ENCODE data around the gene GTF2F1.
"Not testable (repeated sequence)": the region's sequence is repeated elsewhere in the genome, so short reads cannot be mapped to it uniquely, and the experiment has no call there.

The GTF2F1 gene

DNA sequence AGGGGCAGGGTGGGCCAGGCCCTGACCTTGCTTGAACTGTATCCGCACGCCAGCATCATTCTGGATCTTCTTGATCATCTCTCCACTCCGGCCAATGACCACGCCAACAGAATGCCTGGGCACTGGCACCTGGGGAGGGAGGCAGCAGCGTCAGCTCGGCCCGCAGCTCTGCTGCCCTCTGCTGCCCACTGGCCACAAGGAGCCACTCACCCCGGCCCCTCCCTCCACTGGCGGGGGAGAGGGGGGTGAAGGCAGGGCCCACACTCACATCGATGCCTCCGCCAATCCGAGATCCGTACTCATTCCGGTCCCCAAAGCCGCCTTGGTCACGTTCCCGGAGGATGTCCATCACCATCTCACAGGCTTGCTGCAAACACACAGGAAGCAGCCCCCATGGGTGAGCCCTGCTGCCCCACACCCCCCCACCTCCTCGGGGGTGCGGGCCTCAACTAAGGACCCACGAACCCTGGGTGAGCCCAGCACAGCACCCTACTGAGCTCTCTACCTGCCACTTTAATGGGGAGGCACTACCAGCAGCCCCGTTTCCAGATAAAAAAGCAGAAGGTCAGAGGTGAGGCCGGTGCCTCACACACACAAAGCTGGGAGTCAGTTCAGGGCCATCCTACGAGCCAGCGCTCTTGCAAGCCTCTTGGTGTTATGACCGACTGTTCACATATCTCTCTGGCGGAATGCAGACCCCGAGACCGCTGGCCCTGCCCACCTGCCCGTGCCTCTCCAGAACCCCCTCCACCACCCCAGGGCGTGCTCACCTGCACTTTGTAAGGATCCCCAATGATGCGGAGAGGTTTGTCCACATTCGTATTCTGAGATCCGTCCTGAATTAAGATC, 25.0 kb upstream of the GTF2F1 start:
- no peak for DNase-seq (ENCODE audit: low spot score)

DNA sequence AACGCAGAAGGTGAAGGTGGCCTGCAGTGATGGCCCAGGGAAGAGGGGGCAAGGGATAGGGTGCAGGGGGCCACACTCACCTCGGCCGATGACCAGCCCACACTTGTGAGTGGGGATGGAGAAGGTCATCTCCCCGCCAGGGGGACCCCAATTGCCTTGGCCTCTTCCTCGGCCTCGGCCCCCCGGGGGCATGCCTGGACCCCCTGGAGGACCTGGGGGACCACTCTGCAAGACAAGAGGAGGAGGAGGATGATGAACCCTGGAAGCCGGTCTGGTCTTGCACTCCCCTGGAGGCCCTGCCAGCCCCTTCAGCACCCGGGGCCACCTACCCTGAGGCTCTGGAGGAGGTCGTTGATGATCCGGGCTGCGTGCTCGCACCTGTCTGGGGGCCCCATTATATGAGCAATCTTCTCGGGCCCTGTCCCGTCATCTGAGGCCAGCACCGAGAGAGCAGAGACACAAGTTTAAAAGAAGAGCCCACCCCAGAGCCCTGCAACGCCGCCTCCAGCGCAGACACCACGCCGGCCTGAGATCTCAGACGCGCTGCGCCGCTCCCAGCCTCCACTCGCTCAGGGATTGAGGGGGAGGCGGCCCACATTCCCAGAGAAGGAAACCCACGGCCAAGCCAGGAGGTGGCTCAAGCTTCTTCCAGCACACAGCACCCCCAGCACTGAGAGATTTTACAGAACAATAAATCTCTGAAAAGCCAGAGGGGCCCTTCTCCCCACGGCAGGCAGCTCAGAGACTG, 23.9 kb upstream of the GTF2F1 start:
- DNase-seq (ENCODE audit: low spot score), result no peak

DNA sequence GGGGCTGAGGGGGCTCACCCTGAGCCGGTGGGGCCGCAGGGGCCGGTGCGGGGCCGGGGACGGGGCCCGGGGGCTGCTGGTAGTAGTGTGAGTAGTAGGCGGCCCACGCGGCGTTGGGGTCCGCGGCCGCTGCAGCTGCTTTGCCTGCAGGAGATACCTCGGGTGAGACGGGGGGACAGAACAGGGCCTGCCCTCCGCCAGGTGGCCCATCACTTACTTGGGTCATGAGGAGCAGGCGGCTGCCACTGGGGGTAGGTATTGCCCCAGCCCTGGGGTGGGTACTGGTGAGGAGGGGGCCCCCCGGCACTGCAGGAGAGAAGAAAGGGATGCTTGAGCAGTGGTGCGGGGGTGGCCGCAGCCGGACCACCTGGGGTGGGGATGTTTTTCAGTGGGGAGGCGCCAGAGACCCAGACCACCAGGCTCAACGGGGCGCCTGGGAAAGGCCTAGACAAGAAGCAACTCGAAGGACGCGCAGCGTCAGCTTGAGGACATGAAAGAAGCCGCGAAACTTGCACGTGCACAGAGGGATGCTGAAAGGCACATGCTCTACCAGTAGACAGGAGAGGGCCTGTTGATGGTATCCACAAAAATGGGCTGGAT, 22.7 kb upstream of the GTF2F1 start:
- no peak for DNase-seq (ENCODE audit: low spot score)

DNA sequence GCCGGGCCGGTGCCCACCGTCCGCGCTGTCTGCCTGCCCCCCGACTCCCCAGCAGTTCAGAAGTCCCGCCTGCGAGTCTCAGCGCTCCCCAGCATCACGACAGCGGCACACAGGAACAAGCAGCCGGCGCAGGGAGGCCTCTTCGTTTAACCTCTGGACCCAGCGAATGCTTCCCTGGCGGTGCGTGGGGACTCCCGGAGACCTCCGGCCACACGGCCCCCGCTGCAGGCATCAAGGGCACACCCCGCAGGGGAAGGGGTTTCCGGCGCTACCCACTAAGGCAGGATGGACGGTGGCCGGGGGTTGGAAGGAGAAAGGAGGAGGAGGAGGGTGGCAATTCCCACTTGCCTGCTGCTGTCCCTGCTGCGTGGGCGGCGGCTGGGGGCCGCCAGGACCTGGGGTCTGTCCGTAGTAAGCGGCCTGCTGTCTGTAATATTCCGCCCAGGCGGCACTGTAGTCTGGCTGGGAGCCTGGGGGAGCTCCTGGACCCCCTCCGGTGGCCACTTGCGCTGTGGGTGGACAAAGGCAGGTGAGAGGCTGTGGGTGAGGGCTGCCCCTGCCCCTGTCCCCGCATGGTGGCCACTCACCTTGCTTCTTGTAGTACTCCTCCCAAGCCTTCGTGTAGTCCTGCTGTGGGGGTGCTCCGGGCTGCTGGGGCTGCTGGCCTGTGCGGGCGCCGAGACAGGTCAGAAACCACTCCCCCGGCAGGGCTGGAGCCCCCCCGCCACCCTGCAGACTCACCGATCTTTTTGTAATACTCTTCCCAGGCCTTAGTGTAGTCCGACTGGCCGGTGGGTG, 22.0 kb upstream of the GTF2F1 start:
- no peak for DNase-seq (ENCODE audit: low spot score)

DNA sequence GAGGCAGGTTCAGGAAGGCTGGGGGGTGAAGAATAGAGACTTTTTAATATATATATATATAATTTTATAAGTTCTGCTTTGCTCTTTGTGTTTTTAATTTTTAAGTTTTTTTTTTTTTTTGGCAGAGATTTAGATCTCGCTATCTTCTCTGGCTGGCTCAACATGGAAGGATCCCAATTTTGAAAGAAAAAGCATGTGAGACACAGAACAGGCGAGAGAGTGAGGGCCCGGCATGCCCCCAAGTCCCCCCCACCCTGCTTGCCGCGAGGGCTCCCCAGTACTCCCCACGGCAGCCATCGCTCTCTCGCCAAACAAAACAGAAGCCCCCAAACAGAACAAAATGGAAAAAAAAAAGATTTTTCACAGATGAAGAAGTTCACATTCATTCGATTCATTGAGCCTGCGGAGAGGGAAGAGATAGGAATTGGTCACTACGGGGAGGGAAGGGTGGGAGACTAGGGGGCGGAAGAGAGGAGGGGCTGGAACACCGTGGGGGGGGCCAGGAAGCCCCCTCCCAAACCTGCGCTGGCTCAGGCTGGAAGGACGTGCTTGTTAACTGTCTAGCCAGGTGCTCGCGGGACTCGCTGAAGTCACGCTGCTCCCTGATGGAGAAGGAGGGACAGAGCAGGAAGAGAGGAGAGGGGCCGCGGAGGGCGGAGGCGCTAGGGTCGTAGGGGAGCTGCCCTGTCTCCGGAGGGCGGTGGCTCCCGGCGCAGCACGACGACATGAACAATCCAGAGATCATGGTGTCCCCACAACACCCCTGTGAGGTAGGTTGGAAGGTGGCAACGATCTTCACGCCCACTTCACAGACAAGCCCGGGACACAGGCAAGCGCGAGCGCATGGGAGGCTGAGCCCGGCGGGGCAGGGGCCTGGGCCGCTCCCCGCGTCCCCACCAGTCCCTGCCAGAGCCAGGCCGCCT, 21.0 kb upstream of the GTF2F1 start:
- no peak for DNase-seq (ENCODE audit: low spot score)

DNA sequence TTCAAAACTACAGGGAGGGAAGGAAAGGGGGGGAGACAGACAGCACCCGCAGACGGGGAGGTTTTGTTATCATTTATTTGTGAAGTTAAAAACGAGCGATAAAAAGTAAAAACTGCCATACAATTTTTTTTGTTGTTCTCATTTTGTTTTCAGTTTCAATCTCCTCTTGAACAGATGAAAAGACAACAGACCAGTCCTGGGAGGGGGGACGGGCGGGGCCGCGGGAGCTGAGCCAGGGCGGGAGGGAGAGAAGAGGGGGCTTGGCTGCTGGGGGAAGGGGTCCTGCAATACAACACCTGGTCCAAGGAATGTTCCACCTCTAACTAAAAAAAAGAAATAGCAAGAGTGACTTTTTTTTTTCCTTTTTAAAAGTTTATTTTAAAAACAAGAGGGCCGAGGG, 20.3 kb upstream of the GTF2F1 start:
- no peak for DNase-seq (ENCODE audit: low spot score)

DNA sequence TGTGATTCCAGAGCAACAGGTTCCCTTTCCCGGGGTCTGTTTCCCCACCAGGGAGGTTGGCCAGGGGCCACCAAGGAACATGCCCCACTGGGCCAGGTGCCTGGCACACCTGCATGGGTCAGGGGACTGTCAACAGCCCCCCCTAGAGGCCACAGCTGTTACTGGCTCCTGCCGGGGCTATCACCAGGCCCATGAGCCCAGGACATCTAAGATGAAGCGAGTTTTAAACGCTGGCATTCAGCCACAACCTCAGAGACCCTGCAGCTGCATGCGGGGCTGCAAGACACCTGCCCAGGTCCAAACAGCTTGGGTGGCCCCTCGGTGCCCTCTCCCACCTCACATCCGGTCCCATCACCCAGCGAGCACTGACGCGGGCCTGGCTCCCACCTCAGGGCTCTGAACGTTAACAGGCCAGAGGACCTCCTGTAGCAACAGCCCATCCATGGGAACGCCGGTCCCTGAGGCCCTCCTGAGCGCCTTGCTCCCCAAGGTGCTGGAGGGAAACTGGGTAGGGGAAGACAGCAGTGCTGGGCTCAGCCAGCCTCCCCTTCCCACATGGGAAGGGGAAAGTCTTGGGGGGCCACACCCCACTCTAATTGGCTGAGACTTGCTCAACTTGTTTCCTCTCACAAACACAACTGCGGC, 19.6 kb upstream of the GTF2F1 start:
- no peak for DNase-seq (ENCODE audit: low spot score)

DNA sequence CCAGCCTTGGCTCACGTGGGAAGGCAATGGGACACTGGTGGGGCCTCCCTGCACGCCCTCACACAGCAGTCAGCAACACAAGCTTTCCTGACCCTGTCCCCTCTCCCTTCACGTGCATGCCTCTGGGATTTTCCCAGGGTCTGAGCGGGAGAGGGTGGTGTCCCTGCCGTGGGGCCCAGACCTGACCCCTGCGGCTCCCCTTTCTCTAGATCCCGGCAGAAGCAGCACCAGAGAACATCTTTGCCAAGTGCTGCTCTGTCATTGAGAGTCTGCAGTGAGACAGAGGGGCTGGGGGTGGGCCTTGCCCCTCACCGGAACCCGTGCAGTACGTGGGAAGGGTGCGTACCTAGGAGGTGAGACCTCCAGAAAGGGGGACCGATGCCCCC, 19.1 kb upstream of the GTF2F1 start:
- DNase-seq (ENCODE audit: low spot score), result no peak

DNA sequence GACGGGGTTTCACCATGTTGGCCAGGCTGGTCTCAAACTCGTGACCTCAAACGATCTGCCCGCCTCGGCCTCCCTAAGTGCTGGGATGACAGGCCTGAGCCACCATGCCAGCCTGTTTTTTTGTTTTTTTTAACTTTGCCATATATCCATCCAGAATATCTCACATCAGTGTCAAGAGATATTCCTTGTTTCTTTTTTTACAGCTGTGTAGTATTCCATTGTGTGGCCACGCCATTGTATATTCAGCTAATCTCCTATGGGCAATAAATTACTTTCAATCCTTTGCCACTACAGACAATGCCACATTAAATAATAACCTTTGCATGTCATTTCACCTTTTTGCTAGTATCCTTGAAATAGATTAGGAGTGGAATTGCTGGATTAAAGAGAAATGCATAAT, 16.4 kb upstream of the GTF2F1 start:
- no peak for DNase-seq (ENCODE audit: low spot score)

DNA sequence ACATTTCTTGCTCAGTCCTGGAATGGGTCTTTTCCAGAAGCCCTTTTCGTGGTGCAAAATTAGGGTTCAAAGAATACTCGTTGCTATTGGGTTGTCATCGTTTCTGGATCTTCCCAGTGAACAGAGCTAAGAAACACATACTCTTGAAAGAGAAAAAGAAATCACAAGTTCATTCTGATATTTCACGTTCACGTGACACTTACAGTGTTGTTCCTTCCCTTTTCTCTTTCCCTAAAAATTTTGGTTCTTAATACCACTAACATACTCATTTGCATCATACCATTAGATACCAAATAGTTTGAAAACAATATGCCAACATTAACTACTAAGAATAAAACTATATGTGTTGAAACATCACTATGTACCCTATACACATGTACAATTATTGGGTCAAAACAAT, 13.4 kb upstream of the GTF2F1 start:
- DNase-seq (ENCODE audit: low spot score), result no peak

DNA sequence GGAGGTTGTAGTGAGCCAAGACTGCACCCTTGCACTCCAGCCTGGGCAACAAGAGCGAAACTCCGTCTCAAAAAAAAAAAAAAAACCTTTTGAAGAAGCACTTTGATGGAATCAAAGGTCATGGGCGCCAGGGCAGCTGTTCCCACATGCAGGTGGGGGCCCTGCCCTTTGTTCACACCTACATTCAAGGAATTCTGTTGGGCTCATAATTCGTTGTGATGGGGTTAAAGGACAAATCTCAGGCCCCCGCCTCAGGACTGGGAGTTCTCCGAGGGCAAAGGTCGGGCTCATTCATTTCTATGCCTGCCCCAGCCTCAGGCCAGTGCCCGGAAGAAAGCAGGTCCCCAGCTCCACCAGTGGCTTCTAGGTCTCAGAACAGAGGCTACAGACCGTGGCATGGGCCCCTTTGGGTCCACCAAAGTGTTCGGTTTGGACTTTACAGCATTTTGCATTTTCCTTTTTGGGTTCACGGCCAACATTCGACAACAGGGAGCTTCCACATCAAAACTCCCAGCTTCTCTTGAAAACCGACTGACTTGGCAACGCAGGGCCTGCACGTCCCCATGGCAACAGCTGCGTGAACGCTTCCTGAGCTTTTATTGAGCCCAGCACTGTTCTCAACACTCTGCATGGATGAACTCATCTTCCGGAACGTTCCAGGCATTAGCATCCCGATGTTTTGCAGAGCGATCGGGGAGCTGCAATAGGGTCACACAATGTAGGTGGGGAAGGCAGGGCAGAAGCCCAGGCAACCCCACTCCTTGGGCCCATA, 10.1 kb upstream of the GTF2F1 start:
- peak; percentile 60 for DNase-seq (ENCODE audit: low spot score)

DNA sequence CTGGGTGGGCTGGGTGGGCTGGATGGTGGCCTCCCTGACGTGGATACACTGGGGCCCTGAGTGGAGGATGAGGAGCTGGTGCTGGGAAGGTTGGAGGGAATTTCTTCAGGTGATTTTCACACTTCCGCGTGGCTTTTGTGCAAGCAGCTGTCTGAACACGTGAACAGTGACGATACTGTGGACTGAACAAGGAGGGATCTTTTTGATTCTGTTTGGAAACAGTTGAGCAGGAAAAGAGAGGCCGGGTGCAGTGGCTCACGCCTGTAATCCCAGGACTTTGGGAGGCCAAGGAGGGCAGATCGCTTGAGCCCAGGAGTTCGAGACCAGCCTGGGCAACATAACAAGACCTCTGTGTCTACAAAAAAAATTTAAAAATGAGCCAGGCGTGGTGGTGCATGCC, 9.1 kb upstream of the GTF2F1 start:
- no peak for DNase-seq (ENCODE audit: low spot score)

DNA sequence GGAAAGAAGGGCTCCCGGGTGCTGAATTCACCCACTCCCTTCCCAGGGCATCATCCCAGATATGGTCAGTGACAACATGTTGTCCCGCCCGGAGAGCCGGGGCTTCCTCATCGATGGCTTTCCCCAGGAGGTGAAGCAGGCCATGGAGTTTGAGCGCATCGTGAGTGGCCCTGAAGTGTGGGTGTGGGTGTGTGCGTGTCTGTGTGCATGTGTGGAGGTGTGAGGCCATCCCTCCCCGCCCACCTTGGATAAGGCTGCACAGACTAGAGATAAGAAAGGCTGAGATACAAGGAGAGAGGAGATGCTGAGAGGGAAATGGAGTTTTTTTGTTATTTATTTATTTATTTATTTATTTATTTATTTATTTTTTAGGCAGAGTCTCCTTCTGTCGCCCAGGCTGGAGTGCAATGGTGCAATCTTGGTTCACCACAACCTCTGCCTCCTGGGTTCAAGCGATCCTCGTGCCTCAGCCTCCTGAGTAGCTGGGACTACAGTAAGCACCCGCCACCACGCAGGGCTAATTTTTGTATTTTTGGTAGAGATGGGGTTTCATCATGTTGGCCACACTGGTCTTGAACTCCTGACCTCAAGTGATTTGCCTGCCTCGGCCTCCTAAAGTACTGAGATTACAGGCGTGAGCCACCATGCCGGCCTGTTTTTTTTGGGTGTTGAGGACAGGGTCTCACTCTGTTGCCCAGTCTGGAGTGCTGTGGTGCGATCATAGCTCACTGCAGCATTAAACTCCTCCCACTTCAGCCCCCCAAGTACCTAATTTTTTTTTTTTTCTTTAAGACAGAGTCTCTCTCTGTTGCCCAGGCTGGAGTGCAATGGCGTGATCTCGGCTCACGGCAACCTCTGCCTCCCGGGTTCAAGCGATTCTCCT, 7.3 kb upstream of the GTF2F1 start:
- DNase-seq (ENCODE audit: low spot score), result not testable (repeated sequence)

DNA sequence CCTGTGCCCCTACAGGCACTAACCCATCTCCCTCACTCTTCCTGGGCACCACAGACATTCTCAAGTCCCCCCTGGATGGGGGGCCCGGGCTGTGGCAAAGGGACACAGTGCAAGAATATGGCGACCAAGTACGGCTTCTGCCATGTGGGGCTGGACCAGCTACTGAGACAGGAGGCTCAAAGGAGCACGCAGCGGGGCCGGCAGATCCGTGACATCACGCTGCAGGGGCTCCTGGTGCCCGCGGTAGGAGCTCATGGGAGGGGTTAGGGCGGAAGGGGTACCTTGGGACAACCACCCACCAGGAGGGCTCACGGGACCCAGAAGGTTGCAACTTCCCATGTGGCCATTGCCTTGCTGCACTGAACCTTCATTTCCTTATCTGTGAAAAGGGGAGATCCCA, 3.3 kb upstream of the GTF2F1 start:
- DNase-seq (ENCODE audit: low spot score), result no peak

DNA sequence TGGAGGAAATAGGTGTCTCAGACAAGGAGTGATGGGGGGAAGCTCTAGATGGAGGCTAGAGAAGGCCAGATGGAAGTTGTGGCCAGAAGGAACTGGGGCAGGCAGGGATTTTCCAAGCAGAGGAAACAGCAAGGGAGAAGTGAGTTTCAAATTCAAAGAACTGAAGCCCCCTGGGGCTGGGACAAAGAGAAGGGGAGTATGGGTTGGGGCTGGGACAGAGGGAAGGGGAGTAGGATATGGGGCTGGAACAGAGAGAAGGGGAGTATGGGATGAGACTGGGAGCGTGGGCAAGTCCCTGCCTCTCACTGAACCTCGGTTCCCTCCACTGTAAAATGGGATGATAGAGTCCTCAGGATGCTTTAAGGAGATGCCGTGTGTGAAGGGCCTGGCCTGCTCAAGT, 1.9 kb upstream of the GTF2F1 start:
- DNase-seq (ENCODE audit: low spot score), result no peak

DNA sequence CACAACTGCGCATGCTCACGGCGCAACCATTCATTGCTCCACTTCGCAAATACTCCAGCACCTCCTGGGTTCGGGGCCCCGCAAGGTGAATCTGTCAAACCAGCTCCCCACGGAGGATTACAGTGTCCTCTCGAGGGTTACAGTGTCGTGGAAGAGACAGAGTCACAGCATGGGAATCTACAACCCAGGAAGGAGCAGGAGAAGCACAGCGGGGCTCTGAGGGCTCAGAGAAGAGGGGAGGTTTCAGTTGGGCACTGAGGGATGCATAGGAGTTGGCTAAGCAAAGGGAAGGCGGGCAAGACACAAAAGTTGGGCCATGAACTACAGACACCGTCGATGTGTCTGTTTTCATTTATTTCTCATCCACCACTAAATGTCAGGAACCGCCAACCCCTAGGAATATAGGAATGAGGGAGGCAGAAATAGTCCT, 1.0 kb upstream of the GTF2F1 start:
- no peak for DNase-seq (ENCODE audit: low spot score)

DNA sequence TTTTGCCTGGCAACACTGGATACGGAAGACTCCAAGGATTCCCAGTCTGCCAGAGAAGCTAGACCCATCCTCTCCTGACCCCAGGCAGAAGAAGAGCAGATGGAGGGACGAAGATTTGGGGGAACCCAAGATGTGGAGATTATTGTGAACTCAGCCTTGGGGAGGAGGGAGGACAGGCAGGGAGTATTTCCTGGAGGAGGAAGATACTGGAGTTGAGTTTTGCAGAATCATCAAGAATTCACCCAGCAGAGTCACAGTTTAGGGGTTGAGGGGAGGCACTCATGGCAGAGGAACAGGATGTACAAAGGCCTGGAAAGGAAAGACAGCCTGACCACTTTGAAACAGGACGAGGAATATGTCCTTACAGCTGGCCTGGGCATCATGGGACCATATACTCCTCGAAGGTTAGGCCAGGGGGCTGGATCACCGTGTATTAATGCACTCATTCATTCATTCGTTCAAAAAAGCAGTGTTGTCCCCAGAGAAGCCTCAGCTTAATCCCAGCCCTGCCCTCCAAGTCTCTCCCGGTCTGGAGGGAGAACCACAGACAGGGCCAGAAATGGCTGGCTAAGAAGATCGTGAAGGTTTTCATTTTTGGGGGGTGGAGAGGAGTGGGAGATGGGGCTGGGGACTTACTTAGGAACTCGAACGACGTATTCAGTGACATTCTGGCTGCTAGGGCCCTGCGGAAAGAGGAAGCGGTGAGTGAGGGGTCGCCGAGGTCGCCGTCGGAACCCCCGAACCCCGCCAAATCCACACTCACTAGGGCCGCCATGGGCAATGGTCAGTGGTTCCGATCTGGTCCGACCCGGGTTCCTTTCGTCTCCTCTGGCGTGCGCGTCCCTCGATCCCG, 517 bp downstream of the GTF2F1 start:
- DNase-seq (ENCODE audit: low spot score), result no peak

DNA sequence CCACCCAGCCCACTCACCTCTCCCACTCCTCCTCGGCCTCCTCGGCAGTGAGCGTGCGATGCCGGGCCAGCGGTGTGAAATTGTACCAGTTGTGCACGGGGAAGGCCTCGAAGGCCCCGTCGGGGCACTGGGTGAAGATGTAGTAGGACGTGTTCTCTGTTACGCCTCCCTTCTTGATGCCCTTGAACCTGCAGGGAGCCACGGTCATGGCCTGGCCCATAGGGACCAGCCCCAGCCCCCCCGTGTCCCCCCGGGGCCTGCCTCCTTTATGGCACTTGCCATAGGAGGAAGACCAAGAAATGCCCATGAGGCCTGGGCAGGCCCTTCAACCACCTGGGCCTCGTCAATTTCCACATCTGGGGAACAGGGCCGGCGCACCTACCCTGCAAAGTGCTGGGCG, 5.6 kb downstream of the GTF2F1 start:
- no peak for DNase-seq (ENCODE audit: low spot score)
